ENCODE measurements around the gene ITPK1.

The ITPK1 gene

GRCh38 chr14:93046705-93047050 lies 69.0 kb downstream of the ITPK1 start:
- H3K36me3 ChIP-seq (ENCODE audit: insufficient read depth, low read length) = no peaks in the 10 kb centered on the region
- H3K9me3 ChIP-seq (ENCODE audit: control insufficient read depth, insufficient read depth, low read length) = no peaks in the 10 kb centered on the region
- peaks cover 52% of the 10 kb centered on the region for H3K4me1 ChIP-seq (ENCODE audit: insufficient read depth, low read length)
- no peak overlapping the region for H3K9ac ChIP-seq (ENCODE audit: low read depth, low read length)

- no peak overlapping the region for H3K9ac ChIP-seq (ENCODE audit: low read depth, low read length)
- H3K4me1 ChIP-seq (ENCODE audit: insufficient read depth, low read length) = peaks cover 56% of the 10 kb centered on the region
Measured at GRCh38 chr14:93045965-93046704, 69.6 kb downstream of the ITPK1 start.

DNA sequence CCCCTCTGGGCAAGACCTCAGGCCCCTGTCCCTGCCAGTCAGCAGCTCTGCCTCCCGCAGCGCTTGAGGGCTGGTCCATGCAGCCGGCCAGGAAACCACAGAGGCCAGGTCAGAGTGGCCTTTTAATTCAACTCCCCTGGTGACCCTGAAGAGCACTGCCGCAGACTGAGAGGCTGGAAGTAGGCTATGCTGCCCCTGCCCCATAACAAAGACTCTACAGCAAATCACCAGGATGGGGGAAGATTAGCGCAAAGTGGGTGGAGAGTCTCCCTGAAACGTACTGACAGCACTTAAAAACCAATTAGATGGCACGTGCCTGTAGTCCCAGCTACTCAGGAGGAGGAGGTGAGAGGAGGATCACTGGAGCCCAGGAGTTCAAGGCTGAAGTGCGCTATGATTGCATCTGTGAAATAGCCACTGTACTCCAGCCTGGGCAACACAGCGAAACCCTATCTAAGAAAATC lies 70.5 kb downstream of the ITPK1 start:
- H3K4me1 ChIP-seq (ENCODE audit: insufficient read depth, low read length) = peaks cover 56% of the 10 kb centered on the region
- H3K36me3 ChIP-seq (ENCODE audit: insufficient read depth, low read length) = no peaks in the 10 kb centered on the region
- H3K9ac ChIP-seq (ENCODE audit: low read depth, low read length) = no peak overlapping the region
- H3K9me3 ChIP-seq (ENCODE audit: control insufficient read depth, insufficient read depth, low read length) = no peaks in the 10 kb centered on the region

More at GRCh38 chr14:93045965-93046704, 69.6 kb downstream of the ITPK1 start:
- Histone ChIP-seq H3K36me3 (ENCODE audit: insufficient read depth, low read length) (no peaks in the 10 kb centered on the region), H3K9me3 (ENCODE audit: control insufficient read depth, insufficient read depth, low read length) (no peaks in the 10 kb centered on the region)

- H3K9me3 ChIP-seq (ENCODE audit: control insufficient read depth, insufficient read depth, low read length) = no peaks in the 10 kb centered on the region
- H3K4me1 ChIP-seq (ENCODE audit: insufficient read depth, low read length) = peaks cover 54% of the 10 kb centered on the region
- H3K36me3 ChIP-seq (ENCODE audit: insufficient read depth, low read length) = no peaks in the 10 kb centered on the region
- no peak overlapping the region for H3K9ac ChIP-seq (ENCODE audit: low read depth, low read length)
Measured at GRCh38 chr14:93044556-93044955, 71.2 kb downstream of the ITPK1 start.

GRCh38 chr14:93044121-93044520 lies 71.6 kb downstream of the ITPK1 start:
- H3K36me3 ChIP-seq (ENCODE audit: insufficient read depth, low read length) = no peaks in the 10 kb centered on the region
- H3K4me1 ChIP-seq (ENCODE audit: insufficient read depth, low read length) = peaks cover 54% of the 10 kb centered on the region
- no peaks in the 10 kb centered on the region for H3K9me3 ChIP-seq (ENCODE audit: control insufficient read depth, insufficient read depth, low read length)
- no peak overlapping the region for H3K9ac ChIP-seq (ENCODE audit: low read depth, low read length)

- Histone ChIP-seq H3K36me3 (ENCODE audit: insufficient read depth, low read length) (no peaks in the 10 kb centered on the region), H3K9ac (ENCODE audit: low read depth, low read length) (no peak overlapping the region), H3K9me3 (ENCODE audit: control insufficient read depth, insufficient read depth, low read length) (no peaks in the 10 kb centered on the region), H3K4me1 (ENCODE audit: insufficient read depth, low read length) (peaks cover 54% of the 10 kb centered on the region)
Measured at GRCh38 chr14:93042968-93043940, 72.5 kb downstream of the ITPK1 start.

GRCh38 chr14:93041830-93042229 lies 73.9 kb downstream of the ITPK1 start:
- H3K9me3 ChIP-seq (ENCODE audit: control insufficient read depth, insufficient read depth, low read length) = no peaks in the 10 kb centered on the region
- no peaks in the 10 kb centered on the region for H3K36me3 ChIP-seq (ENCODE audit: insufficient read depth, low read length)
- peaks cover 57% of the 10 kb centered on the region for H3K4me1 ChIP-seq (ENCODE audit: insufficient read depth, low read length)
- no peak overlapping the region for H3K9ac ChIP-seq (ENCODE audit: low read depth, low read length)

- peaks cover 51% of the 10 kb centered on the region for H3K4me1 ChIP-seq (ENCODE audit: insufficient read depth, low read length)
- H3K9me3 ChIP-seq (ENCODE audit: control insufficient read depth, insufficient read depth, low read length) = no peaks in the 10 kb centered on the region
- no peaks in the 10 kb centered on the region for H3K36me3 ChIP-seq (ENCODE audit: insufficient read depth, low read length)
- H3K9ac ChIP-seq (ENCODE audit: low read depth, low read length) = no peak overlapping the region
Measured at GRCh38 chr14:93040982-93041381, 74.7 kb downstream of the ITPK1 start.

- Histone ChIP-seq H3K9ac (ENCODE audit: low read depth, low read length) (no peak overlapping the region), H3K36me3 (ENCODE audit: insufficient read depth, low read length) (no peaks in the 10 kb centered on the region), H3K9me3 (ENCODE audit: control insufficient read depth, insufficient read depth, low read length) (no peaks in the 10 kb centered on the region), H3K4me1 (ENCODE audit: insufficient read depth, low read length) (peaks cover 48% of the 10 kb centered on the region)
Measured at GRCh38 chr14:93040443-93040842, 75.3 kb downstream of the ITPK1 start.

DNA sequence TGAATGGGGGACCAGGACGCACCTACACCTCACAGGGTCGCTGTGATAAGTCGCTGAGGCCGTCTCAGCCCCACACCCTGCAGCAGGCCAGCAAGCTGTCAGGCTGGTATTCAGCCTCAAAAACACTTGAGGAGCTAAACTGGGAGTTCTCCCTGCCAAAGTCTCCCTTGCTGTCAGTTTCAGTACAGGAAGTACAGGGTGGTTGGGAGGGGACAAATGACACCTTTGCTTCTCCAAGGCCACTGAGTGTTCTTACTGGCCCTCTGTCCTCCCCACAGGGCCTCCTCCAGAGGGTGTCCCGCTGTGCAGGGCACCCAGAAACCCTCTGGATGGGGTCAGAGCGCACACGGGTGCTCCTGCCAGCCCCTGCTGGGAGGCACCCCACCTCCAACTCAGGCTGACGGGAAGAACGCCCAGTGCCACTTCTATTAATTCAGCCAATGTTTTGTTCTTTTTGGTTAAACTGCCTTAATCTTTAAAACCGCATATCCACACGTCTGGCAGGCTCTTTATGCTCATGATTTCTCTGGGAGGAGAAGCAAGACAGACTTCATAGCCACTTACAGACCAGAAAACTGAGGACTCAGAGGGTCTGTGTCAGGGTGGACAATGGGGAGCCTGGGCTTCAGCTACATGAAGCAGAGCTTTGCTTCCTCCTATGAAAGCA lies 75.9 kb downstream of the ITPK1 start:
- H3K9me3 ChIP-seq (ENCODE audit: control insufficient read depth, insufficient read depth, low read length) = no peaks in the 10 kb centered on the region
- no peak overlapping the region for H3K9ac ChIP-seq (ENCODE audit: low read depth, low read length)
- no peaks in the 10 kb centered on the region for H3K36me3 ChIP-seq (ENCODE audit: insufficient read depth, low read length)
- H3K4me1 ChIP-seq (ENCODE audit: insufficient read depth, low read length) = peaks cover 42% of the 10 kb centered on the region

DNA sequence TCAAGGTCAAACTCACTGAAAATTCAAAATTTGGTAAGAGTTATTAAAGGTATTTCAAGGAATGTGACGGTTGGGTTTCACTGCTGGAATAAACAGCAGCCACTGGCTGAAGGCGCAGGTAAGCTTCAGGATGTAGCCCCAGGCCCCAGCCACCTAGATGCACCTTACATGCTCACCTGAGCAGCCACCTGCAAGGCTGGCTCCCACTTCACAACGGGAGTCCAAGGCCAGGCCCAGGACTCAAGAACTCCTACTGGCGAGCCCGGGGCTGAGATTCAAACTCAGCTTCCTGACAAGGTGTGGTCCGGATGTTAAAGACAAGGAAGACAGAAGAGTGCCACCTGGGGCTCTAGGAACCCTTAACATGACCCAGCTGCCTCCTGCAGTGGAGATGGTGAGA lies 78.4 kb downstream of the ITPK1 start:
- Histone ChIP-seq H3K36me3 (ENCODE audit: insufficient read depth, low read length) (no peaks in the 10 kb centered on the region), H3K4me1 (ENCODE audit: insufficient read depth, low read length) (peaks cover 44% of the 10 kb centered on the region), H3K9me3 (ENCODE audit: control insufficient read depth, insufficient read depth, low read length) (no peaks in the 10 kb centered on the region), H3K9ac (ENCODE audit: low read depth, low read length) (no peak overlapping the region)

- H3K4me1 ChIP-seq (ENCODE audit: insufficient read depth, low read length) = peaks cover 40% of the 10 kb centered on the region
- no peak overlapping the region for H3K9ac ChIP-seq (ENCODE audit: low read depth, low read length)
- no peaks in the 10 kb centered on the region for H3K9me3 ChIP-seq (ENCODE audit: control insufficient read depth, insufficient read depth, low read length)
- H3K36me3 ChIP-seq (ENCODE audit: insufficient read depth, low read length) = no peaks in the 10 kb centered on the region
Measured at GRCh38 chr14:93036652-93037345, 78.9 kb downstream of the ITPK1 start.

DNA sequence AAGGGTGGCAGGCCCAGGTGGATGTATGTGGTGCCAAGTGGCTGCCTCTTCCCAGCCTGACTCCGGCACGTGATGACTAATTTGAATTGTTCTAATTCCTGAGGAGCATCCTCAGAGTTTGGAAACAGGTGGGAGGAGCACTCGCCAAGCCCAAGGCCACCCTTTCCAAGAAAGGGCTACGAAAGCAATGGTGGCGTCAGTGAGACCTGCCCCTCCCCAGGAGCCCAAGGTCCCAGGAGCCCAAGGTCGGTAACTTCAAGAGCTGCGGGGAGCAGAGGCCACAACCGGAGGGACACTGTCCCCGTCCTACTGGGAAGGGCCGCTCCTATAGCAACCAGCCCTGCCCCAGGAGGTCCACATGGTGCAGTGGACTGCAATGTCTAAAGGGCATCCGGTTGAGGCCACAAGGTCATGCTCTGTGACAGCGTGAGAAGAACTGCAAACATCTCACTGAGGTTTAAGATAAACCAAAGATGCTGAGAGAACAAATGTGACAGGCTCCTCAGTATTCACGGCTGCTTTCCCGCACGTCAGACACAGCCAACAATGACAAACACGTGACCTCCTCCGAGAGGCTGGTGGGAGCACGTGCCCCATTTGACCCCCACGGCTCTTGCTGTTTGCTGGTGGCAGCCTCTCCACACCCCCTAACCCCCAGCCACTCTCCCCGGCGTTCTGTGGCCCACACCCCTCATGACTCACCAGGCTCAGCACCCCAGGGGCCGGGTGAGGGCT lies 79.6 kb downstream of the ITPK1 start:
- Histone ChIP-seq H3K36me3 (ENCODE audit: insufficient read depth, low read length) (no peaks in the 10 kb centered on the region), H3K9ac (ENCODE audit: low read depth, low read length) (no peak overlapping the region), H3K9me3 (ENCODE audit: control insufficient read depth, insufficient read depth, low read length) (no peaks in the 10 kb centered on the region), H3K4me1 (ENCODE audit: insufficient read depth, low read length) (peaks cover 33% of the 10 kb centered on the region)

All from ES-I3 (cell line).